Left lobe of liver (tissue), 2 donors: ENCODE measurements around the gene MGLL. TPM values are rescaled to one million over a fixed set of nuclear protein-coding genes. Genes with fewer than 3 reads are reported as not detected.

ENCODE experiments used
- ATAC-seq: fragments of 200-7000 bp; cut with Tn5 transposase; one replicate; pipeline ENCODE4 v1.9.1; 2020; ENCODE audit warnings: mild to moderate bottlenecking, moderate library complexity
- DNase-seq: peaks from one replicate; pipeline ENCODE4 v3.0.0-alpha.2; 2020; ENCODE audit warnings: low spot score
- total RNA-seq: library from RNA; stranded (reverse); gene quantifications from one replicate; pipeline ENCODE4 v1.2.1, GENCODE V29; 2021
- donor health status: DM: no; HTN: no; CAD: no; lungs with moderate emphysema.
- donor health status: DM: no; HTN: yes; CAD: no.

The MGLL gene
- total RNA-seq, 1 donor from 2014 or later: 139 TPM

DNA sequence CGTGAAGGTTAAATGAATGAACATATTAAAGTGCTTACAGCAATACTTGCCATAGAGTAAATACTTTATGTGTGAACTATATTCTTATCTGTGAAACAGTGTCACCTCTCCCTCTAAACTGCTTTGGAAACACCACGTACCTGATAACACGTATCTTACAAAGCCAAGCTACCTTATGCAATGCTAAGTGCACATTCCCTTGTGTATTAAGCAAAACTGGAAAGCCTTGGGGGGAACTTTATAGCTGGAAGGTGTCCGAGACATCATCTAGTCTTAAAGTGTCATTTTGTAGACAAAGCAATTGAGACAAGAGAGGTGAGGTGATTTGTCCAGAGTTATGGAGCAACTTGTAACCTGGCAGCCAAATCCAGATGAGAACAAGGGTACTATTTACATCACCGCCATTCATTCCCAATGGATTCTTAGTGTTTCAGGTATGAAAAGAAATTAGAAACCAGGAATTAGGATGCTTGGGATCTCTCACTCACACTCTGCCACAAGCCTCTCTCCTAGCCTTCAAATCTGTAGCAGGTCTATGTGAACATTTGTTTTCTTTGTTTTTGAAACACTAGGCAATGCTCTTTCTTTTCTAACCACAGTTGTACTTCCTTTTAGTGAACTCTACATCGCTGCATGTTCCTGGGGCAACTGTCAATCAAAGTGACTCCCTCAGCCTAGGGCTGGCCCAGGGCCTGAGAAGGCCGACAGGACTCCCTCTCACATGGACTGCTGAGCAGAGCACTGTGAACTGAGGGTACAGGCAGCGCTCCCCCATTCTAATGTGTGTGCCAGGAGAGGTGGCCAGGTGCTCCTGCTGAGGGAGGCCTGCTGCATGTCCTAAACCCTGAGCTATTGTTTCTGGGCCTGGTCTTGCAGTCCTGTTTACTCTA lies 13.9 kb upstream of the MGLL start:
- DNase-seq (no peak), ATAC-seq (peak; percentile 19)

DNA sequence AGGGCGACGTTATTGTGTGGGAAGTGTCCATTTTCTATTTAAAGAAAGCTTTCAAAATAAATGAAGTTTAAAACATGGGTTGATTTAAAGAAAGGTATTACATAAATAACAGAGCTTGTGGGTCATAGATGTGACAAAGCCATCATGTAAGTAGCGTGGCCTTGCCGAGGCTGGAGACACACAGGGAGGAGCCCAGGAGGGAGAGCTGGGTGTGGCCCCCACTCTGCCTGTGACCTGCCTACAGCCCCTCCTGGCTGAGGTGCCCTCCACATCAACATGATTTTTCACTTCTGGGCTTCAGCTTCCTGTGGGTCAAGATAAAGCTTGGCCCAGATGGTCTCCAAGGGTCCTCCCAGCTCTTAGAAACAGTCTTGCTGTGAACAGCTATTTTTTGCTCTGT lies 12.5 kb upstream of the MGLL start:
- ATAC-seq (no peak), DNase-seq (no peak)

DNA sequence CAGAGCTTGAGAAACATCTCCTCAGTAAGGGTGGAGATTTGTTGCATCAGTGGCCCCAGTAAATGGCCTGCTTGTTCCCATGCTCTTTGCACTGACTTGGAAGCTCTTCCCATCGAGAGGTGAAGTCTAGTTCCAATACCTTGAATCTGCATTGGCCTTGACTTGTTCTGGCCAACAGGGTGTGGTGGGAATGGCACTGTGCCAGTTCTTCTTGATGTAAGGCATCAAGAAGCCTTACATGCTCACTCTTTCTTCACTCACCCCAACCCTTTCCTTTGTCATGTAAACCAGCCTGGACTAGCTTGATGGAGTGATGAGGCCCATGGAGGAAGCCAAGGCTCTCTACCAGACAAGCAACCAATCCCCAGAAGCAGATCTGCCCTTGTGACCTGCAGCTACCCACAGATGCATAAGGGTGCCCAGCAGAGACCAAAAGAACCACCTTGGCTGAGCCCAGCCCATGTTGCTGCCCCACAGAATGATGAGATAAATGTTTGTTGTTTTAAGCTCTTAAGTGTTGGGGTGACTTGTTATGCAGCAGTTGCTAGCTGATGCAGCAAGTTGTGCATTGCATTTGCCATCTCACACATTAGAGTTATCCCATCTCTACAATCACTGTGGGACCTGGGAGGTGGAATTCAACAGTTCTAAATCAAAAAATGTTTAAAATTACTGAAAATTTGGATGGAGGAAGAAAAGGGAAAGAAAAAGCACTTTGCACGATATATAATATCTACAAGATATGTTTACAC lies 11.1 kb upstream of the MGLL start:
- ATAC-seq (no peak), DNase-seq (no peak)

DNA sequence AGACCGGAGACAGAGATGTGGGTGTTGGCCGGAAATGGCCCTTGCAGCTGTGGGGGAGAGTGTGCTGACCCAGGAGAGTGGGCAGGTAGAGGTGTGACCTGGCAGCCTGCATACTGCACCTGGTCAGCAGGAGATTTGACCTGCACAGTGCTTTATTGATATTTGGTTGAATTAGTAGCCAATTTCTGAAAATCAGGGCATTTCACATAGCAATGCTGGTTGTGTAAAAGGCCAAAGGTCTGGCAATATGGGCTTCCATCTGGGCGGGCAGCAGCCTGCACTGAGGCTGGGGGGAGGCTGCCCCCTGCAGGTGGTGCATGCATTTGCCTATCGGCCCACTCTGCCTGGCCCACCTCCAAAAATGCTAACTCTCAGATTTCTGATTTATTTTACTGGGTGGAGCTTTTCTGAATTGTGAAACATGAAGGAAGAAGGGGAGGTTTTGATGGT lies 9.4 kb upstream of the MGLL start:
- ATAC-seq: peak; percentile 96

DNA sequence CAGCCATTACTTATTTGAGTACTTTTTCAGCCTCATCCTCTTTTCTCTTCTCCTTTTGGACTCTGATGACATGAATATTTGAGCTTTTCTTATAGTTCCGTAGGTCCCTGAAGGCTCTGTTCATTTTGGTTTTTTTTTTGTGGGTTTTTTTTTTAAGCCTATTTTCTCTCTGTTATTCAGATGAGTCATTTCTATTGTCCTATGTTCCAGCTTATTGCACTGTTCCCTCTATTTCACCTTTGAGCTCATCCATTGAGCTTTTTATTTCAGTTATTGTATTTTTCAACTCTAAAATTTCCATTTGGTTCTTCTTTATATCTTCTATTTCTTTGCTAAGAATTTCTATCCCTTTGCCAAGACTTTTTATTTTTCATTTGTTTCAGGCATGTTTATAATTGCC lies 7.2 kb upstream of the MGLL start:
- ATAC-seq (no peak), DNase-seq (no peak)

More for the DNA sequence above, 9.4 kb upstream of the MGLL start:
- peak; percentile 87 for DNase-seq

DNA sequence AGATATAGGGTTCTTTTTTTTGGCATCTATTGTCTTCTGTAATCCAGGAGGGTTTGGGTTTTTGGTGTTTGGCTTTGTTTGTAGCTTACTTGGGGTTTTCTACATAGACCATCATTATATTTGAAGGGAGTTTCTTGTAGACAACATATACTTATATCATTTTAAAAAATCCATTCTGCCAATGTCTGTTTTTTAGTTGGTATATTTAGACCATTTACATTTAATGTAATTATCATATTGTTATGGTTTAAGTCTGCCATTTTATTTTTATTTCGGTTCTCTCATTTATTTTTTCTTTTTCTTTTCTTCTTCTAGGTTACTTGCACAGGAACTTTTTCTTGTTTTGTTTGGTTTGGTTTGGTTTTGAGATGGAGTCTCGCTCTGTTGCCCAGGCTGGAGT lies 5.5 kb upstream of the MGLL start:
- ATAC-seq: no peak
- no peak for DNase-seq

DNA sequence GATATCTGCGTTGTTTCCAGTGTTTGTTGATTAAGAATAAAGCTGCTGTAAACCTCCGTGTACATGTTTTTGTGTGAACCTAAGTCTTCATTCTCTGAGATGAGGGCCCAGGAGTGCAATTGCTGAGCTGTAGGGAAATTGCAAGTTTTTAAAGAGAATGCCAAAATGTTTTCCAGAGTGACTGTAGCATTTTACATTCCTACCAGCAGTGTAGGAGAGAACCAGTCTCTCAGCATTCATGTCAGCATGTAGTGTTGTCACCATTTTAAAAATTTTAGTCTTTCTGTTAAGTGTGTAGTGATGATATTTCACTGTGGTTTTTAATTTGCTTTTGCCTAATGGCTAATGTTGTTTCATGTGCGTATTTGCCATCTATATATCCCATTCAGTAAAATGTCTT lies 3.4 kb upstream of the MGLL start:
- ATAC-seq (no peak), DNase-seq (no peak)

DNA sequence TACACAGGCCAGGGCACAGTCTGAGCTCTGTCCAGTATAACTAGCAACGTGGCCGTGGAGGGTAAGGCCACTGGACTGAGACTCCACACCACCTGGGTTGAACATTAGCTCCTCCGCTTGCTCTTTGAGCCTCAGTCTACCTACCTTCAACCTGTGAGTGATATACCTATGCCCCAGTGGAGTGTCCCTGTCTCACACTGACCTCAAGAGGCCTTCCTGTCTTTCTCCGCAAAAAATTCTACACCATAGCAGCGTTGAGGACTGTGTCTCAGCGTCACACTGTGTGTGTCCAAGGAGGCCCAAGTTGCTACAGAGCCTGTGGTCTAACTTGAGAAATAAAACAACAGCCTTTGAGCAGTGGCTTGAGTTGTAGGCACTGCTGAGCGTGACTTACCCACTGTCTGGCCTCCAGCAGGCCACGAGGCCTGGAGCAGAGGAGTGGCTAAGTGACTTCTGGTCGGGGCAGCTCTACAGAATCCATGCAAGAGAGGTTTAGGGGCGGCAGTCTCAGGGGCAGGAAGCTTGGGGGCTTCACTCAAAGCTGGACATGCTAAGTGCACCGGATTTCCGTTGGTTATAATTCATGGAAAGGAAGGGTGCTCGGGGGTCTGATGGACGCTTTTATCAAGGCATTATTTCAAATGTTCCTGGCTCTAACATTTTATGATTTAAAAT lies 2.0 kb upstream of the MGLL start:
- ATAC-seq: no peak
- peak; percentile 45 for DNase-seq

DNA sequence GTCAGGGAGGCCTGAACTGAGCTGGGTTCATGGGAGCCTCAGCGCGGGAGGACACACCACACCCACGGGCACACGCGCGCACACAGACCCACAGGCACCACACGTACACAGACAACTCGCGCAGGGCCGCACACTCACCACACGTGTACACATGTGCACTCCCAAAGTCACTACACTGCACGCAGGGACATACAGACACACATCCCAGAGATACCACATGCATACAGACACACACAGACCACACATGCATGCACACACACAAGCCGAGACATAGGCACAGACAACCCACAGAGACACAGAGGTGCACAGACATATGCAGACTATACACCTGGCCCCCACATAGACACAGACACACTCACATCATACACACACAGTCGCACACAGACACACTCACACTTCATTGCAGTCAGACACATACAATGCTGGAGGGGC lies 1.1 kb upstream of the MGLL start:
- ATAC-seq (no peak), DNase-seq (no peak)

DNA sequence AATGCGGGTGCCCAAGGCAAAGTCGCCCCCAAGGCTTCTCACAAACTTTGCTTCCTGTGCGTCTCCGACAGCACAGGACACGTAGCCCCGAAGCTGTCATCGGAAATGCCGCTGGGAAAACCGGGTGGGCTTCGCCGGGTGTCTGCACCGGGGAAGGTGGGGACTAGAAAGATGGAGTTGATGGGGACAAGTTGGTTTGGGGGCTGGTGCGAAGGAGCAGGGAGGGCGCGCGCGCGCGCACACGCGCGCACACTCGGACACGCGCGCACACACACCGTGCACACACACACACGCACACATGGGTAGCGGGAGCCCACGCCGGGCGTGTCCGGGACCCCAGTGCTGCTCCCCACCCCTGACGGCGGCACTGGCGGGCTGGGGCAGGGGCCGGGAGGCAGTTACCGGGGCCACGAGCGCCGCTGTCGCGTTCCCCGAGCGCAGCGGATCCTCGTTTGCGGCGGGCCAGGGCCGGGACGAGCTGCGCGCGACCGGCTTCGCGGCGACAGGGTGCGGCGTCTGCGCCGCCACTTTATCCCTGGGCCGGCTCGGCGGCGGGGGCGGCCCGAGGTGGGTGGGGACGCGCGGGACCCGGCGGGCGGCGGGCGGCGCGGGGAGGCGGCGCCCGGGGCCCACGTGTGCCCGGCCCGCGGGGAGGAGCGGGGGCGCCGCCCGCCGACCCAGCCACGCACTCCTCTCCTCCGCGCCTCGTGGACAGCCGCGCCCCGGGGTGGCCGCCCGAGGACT lies 539 bp upstream of the MGLL start:
- DNase-seq (peak; percentile 80), ATAC-seq (peak; percentile 76)

DNA sequence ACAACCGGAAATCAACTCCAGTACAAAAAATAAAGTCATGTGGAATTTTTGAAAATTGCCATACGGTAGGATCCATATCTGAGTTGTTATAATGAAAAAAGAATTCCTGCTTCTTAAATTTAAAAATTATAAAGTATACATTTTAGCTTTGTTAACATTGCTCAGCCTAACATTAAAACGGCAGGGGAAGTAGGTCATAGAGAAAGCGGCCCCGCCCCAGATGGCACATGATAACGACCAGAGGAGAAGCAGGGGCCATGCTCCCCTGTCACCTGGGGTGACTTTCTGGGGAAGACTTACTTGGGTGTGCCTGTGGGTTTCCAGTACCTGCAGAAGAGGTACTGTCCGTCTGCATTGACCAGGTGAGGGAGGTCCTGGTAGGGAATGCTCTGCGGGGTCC lies 921 bp downstream of the MGLL start:
- ATAC-seq: peak; percentile 36
- peak; percentile 77 for DNase-seq

DNA sequence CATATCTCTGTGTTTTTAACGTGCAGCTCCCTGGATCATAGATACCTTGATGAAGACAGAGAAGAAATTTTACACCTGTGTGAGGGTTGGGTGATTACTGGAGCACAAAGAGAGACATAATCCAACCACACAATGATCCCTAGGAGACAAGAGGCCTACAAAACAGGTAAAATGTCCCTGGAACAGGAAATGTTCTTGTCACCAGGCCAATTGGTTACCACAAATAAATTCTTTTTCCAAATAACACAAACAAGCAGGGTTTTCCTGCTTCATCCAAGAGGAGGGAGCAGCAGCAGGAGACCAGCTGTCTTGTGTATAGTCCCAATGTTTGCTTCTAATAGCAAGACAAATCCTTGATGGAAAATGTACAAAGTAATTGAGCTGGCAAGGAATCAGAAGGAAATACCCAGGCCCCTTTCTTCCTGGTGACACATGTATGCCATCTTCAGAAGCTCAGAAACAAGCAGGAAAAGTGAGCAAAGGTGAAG lies 1.4 kb downstream of the MGLL start:
- DNase-seq (peak; percentile 34), ATAC-seq (peak; percentile 2)

DNA sequence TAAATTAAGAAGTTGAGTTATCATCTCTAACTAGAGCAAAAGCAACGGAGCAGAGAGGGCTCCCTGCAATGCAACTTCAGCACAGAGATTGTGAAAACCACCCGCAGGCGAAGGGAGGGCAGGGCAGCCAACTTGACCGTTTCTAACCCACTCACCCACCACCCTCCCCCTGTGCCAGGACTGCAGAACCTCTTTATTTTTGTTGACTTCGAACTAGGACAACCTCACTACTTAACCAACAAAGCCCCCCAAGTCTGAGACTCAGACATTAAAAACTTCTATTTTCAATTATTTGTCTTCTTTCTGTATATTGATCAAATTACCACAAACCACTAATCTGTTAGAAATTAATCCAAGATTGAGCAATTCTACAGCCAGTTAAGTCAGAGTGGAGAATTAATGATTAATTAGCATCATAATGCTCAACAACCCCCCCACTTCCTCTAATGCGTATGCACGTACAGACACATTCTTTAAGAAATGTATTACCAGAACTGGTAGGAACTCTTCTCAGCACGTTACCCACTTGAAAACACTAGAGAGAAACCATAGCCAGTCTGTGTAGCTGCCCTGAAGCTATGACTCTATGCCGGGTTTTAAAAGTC lies 2.0 kb downstream of the MGLL start:
- DNase-seq (peak; percentile 81), ATAC-seq (peak; percentile 54)

DNA sequence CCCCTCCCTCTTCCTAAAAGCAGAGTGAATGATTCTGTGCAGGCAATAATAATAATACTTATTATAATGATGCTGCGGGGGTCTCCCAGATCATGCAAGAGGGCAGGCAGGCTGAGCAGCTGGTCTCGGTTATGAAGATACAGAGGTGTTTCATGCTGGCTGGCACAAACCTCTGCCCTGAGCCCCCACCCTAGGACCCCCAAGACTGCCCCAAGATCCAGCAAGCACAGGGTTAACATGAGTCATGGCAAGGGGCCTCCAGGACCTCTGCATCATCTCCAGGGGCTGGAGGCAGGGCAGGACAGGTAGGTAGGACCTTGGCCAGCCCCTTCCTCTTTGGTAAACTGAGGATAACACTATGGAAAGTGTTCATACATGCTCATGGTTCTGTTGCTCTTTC lies 2.7 kb downstream of the MGLL start:
- ATAC-seq (no peak), DNase-seq (peak; percentile 44)

DNA sequence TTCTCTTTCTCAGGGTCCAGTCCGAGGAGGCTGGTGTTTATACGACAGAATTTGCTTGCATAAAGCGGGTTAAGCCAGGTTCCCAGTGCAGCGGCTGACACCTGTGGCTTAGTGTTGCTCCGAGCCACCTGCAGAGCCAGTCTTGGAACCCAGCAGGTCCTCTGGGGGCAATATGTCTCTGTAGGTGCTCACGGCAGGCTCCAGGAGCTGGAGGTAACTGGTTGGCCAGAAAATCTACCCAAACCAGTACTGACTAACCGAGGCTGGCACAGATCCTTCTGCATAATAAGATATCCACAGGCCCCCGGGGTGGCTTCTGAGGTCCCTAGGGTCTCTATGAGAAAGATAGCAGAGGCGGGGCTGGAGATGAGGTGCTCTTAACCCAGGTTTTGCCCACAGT lies 3.2 kb downstream of the MGLL start:
- ATAC-seq (no peak), DNase-seq (peak; percentile 40)

DNA sequence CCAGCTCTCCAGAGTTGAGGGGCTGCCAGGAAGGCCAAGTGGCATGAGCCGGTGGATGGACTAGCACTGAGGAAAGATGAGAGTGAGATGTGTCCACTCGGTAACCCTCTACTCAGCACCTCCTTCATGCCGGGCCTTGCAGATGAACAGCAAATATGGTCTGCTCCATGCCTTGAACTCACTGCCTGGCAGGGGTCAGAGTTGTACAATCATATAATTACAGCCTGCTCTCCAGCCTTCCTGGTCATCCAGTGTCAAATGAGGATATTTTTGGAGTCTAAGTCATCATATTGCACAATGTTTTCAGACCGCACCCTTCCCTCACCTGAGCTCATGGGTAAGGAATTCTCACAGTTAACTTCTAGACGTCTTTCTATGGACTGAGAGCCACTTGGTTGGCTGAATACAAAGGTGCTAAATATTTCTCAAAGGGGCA lies 4.9 kb downstream of the MGLL start:
- DNase-seq (peak; percentile 62), ATAC-seq (peak; percentile 48)

DNA sequence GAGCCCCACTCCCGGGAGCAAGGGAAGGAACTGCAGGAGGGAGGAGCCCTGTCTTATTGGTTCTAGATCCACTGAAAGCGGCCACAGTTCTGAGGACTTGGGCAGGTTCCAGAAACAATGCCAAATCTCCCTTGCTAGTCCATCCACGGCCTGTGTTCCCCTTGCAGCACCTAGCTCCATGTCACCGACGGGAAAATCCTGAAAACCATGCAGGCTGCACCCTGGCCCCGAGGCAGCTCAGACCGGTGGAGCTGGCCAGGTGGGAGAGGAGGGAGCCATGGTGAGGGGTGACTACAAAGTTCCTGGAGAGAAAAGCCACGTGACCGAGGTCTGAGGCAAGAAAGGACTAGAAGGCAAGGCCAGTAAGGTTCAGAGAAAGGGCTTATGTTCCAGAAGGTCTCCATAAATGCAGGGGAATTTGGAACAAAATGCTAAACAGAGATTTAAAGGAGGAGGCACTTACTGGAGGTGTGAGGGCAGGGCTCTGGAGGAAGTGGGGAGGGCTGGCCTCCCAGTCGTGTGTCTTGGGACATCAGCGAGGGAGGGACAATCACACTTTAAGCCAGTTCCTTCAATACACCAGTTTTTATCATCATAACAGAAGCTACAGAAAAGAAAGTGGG lies 5.4 kb downstream of the MGLL start:
- peak; percentile 50 for DNase-seq

DNA sequence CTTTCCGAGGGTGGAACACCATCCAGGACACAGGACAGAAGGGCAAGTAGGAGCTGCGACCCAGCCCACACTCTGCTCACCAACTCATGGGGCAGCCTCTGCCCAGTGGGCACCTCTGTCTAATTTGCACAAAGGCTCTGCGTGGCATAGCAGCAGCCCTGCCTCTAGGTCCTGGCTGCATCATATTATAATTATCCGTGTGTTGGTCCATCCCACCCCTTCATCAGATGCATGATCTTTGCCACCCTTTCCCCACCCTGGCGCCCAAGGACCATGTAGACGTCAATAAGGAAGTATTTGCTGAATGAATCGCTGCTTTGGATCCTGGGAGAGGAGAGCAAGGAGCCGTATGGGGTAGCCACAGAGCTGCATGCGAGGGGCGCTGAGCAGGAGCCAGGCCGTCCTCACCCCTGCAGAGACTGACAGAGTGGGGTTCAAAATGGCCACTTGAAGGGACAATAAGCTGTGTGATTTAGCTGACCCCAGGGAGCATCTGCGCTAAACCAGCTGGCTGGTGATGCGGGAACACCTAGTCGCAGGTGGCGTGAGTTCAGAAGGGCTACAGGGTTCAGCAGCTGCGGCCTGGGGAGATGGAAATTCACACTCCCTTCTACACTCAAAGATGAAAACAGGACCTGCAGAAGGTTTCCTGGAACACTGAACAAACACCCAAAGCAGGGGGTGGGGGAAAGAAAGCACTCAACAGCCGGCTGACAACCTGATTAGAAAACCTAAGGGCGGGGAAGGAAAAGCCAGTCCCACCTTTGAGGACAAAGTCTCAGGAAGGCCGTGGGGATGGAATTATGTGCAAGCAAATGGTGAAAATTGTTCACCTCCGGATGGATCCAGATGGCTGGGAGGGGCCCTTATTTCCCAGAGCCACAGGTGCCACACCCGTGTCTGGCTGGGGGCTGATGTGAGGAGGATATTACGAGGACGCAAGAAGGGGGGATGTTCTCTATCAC lies 6.4 kb downstream of the MGLL start:
- no peak for ATAC-seq
- DNase-seq: peak; percentile 30

More for the DNA sequence above, 5.4 kb downstream of the MGLL start:
- peak; percentile 4 for ATAC-seq
